HG02759 (cell line): ENCODE results near the gene VASN.

ENCODE experiments used
- ATAC-seq: cut with Tn5 transposase; IDR thresholded peaks from one replicate; pipeline ENCODE4 v1.9.1; 2021; ENCODE audit warnings: mild to moderate bottlenecking, moderate library complexity; ENCODE audit not compliant: unreplicated experiment

The VASN gene

GRCh38 chr16:4401094-4401501 lies 29.4 kb downstream of the VASN start:
- no peak for ATAC-seq

DNA sequence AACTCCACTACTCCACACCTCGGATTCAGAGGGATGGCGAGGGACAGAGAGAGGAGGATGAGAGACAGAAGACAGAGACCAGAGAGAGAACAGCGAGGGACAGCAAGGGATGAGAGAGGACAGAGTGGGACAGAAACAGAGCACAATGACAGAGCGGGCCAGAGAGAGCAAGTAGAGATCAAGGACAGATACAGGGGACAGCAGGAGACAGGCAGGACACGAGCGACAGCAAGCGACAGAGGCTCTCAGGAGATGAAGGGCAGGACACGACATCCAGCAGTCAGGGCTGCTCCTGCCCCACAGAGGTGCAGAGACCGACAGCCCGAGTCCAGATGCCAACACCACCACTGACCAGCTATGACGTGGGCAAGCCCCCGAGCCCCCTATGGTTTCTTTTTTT lies 29.9 kb downstream of the VASN start:
- no peak for ATAC-seq

DNA sequence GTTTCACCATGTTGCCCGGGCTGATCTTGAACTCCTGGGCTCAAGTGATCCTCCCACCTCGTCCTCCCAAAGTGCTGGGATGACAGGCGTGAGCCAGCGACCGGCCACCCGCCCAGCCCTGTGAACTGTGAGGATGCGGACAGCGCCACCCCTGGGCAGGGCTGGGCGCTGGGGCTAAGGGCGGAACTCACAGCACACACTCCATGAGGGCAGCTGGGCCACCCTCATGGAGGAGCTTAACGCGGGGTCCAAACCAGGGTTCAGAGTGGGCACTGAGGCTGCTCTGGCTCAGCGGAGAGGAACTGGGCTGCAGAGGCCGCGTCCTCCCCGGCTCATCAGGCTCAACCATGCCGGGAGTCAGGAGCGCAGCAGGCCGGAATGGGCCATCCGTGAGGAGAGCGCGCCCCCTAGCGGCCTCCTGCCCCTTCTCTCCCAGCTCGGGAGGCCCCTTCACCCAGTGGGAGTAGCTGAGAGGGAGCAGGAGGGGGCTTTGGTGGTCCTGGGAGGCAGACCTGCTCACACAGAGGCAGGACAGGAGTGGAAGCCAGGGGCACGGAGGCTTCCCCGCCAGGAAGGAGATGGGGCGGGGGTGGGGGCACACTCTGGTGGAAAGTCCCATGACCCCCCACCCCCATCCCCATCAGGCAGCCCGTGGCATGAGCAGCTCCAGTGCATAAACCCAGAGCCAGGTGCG lies 30.9 kb downstream of the VASN start:
- no peak for ATAC-seq

GRCh38 chr16:4403133-4403949 lies 31.7 kb downstream of the VASN start:
- ATAC-seq = no peak

DNA sequence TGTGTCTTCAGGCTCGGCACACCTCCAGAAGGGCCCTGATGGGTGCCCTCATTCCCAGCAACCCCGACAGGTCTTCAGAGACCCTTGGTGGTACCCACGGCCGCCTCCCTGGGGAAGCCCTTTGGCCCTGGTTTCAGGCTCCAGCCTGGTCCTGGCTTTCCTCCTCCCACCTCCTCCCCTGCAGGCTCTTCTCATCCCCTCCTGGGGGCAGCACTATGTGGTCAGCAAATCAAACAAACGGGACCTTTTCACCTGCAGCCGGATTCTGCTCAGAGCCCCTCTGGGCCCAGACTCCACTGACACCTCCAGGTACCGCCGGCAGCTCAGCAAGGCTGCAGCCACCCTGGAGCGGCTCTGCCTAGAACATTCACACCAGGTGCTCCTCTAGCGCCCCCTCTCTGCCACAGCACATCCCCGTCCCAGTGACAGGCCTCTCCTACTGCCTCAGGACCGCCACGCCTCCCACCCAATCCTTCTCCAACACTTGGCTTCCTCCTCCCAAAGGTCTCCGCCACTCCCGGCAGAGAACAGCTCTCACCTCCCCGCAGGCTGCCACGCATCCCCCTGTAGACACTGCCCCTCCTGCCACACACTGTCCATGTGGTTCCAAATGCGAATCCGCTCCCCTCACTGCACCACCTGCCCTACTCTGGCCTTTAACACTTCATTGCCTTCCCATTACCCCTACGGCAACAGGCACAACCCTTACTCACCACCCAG lies 32.8 kb downstream of the VASN start:
- no peak for ATAC-seq

DNA sequence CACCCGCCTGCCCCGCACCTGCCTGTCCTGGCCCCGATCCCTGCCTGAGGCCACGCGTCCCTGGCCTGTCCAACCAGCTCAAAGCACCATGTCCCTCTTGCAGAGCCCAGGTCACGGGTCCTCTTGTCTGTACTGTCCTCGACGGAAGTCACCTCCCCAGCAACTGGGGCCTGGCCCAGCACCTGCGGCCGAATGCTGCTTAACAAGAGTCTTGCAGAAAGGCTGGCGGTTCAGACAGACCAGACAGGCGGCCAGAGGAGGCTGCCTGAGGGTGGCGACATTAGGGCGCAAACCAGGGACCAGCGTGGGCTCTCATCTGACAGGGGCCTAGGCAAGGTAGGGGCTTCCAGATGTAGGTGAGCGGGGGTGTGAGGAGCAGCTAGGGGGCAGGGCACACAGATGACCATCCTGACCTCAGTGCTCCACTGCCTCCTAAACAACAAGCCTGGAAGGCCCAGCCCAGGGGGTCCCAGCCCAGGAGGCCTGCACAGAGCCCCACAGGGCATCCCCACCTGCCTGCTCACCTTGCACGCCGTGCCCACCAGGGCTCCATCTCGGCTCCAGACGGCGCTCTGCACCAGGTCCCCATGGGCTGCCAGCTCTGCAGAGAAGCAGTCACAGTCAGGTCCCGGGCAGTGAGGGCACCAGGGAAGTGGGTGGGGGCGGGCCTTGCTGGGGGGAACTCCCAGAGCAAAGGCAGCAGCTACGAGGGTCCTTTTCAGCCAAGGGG lies 33.5 kb downstream of the VASN start:
- no peak for ATAC-seq

GRCh38 chr16:4407543-4408322 lies 36.1 kb downstream of the VASN start:
- ATAC-seq = no peak

GRCh38 chr16:4408323-4408690 lies 36.7 kb downstream of the VASN start:
- ATAC-seq = no peak

DNA sequence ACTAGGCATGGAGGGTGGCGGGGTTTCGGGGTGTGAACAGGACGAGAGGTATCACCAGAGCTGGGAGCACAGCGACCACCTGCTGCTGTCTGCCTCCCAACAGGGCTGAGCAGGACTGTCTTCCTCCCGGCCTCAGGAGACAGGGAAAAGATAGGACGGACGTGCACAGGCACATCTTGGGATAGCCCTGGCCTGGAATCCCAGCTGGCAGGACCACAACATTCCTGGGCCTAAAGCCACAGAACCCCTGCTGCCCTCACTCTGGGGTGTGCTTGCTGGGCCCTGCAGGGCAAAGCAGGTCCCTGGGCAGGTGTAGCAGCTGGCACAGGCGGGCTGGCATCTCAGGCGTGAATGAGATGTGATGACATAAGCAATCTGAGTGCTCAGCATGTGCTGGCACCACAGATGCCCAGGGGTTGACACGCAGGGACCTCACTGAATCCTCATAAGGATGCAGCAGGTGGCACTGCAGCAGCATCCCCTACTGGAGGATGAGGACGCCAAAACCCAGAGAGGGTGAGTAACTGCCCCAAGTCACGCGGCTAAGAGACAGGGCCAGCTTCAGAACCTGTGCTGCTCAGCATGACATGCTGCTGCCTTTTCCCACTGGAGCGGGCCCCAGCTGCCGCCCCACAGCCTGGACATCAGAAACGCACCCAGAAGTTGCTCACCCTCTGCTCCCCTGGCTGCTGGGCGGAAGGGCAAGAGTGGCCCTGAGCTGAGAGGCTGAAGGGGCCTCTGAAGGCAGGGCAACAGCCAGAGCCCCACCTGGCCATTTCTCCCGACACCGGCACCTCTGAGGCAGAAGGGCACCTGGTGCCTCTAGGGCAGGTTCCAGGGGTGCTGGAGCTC lies 37.7 kb downstream of the VASN start:
- ATAC-seq = no peak

GRCh38 chr16:4410335-4411075 lies 38.9 kb downstream of the VASN start:
- no peak for ATAC-seq

- no peak for ATAC-seq
Observed at GRCh38 chr16:4411684-4412083, 40.0 kb downstream of the VASN start.

GRCh38 chr16:4412159-4412558 lies 40.5 kb downstream of the VASN start:
- no peak for ATAC-seq

- no peak for ATAC-seq
Observed at GRCh38 chr16:4412854-4413253, 41.2 kb downstream of the VASN start.

DNA sequence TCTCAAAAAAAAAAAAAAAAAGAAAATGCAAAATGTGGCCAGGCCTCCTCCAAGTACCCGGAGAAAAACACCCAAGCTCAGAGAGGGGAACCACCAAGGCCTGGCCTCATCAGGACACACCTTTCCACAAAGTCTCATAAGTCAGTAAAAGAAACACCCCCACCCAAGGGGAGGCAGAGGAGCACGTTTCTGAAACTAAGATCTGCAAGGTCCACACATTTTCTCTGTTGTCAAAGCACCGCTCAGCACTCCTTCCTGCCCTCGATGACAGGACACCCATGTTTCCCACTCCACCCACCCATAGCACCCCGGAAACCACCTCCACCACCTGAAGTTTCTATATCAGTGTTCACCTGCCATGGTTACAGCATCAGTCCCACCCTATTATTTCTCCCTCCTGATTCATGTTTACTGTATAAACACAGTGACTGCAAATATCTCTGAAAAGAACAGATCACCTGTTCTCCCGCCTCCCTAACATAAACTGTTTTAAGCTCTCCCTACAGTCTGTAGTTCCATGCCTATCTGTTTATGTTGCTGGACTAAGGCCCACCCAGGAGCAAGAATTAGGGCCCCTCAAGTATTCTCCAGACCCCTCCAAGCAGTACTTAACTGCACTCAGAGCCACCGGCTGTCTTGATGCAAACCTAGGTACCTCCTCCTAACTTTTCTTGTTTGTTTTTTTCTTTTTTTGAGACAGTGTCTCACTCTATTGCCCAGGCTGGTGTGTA lies 42.7 kb downstream of the VASN start:
- ATAC-seq = peak; percentile 64

GRCh38 chr16:4415538-4416199 lies 44.0 kb downstream of the VASN start:
- peak; percentile 16 for ATAC-seq

DNA sequence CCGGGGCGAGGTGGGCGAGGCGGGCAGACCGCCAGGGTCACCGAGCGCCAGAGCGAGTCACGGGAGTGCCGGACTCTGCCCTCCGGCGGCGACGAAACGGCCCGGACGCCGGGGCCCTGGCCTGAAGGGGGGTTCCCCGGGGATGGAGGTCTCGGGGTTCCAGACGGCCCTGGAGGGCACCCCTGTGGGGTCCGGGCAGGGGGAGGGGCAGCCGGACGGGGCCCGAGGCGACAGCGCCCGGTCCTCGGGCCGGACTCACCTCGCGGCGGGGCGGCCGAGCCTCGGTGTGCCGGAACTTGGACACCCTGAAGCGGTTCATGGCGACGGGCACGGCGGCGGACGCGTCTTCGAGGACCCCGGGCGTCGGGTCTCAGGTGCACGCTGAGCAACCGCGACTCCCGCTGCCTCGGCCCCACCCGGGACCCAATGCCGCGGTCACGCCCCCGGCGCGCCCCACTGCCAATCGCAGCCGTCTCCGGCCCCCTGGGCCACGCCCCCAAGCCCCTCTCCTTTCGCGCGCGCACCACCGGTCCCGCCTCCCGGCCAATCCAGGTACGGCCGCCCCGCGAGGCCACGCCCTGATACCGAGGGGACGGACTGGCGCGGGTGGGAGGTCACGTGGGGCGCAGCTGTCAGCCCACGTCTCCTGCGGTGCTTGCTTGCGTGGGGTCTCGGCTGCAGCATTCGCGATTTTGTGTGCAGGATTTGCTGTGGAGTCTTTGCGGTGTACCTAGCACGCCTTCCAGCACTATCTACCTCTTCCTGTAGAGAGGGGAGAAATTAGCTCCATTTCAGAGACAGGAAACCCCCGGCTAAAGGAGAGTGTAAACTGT lies 44.8 kb downstream of the VASN start, which contains the start of gene CORO7:
Gene CORO7, minus strand, starts transcription at position 397 of the 833 bp plus-strand sequence. Its CDS starts 78 bp downstream, at position 319.
- peak; percentile 77 for ATAC-seq
